BJ (cell line): ENCODE measurements around the gene SLC26A11. TPM values are rescaled to one million over a fixed set of nuclear protein-coding genes. Genes with fewer than 3 reads are reported as not detected.

Experiments used
- CTCF ChIA-PET: fragments of 350-600 bp; formaldehyde crosslinking; extraction: SDS; loops from one replicate; lab custom pipeline; 2021; ENCODE audit warnings: antibody characterized with exemption, inconsistent platforms; lab: Yijun Ruan, JAX
- POLR2A ChIA-PET: fragments of 300-600 bp; sonication (Branson Sonifier 250); formaldehyde crosslinking; extraction: SDS; loops from one replicate; lab custom pipeline; 2021; ENCODE audit warnings: antibody characterized with exemption; lab: Charles Lee
- DNase-seq: peaks from one replicate; pipeline ENCODE4 v3.0.0-alpha.2; 2011; ENCODE audit warnings: low read depth
- H3K27me3 ChIP-seq: 2 replicates; pipeline ENCODE4 v1.6.0; 2011; ENCODE audit warnings: low read length; ENCODE audit not compliant: control insufficient read depth, insufficient read depth
- H3K36me3 ChIP-seq: 2 replicates; pipeline ENCODE4 v1.5.1; 2011; ENCODE audit warnings: low read length; ENCODE audit not compliant: control insufficient read depth, insufficient read depth
- H3K4me3 ChIP-seq: 2 replicates; pipeline ENCODE4 v1.5.1; 2011; ENCODE audit warnings: low read depth, mild to moderate bottlenecking, control low read depth, low read length
- polyA plus RNA-seq: library from polyadenylated mRNA; depleted of rRNA; stranded (reverse); fragments of >200 nt; gene quantifications from 2 replicates; pipeline ENCODE4 v1.2.3, GENCODE V29; 2011
- TF ChIP-seq, protein P1 (sequence below): IDR thresholded peaks from 2 replicates; pipeline ENCODE4 v1.5.1; 2011; ENCODE audit warnings: low read depth, mild to moderate bottlenecking, control low read depth, inconsistent platforms, low read length, moderate library complexity; ENCODE audit not compliant: insufficient read depth

Gene SLC26A11
- polyA plus RNA-seq, 1 experiment: 17.1 TPM

DNA sequence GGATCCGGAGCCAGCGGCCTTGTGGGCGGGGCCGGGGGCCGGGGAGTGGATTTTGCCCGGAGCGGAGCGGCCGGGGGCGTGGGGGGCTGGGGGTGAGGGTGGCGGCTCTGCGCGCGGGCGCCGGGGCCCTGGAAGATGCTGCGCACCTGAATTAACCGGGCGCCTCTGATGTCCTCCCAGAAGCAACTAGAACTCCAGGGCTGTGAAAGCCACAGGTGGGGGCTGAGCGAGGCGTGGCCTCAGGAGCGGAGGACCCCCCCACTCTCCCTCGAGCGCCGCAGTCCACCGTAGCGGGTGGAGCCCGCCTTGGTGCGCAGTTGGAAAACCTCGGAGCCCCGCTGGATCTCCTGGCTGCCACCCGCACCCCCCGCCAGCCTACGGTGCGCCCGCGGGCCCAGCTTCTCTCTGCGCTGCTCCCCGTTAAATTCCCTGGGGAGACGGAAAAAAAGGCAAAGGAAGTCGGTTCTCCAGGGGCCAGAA is 549 bp downstream of the SLC26A11 start:
- TF ChIP-seq, protein P1, sequence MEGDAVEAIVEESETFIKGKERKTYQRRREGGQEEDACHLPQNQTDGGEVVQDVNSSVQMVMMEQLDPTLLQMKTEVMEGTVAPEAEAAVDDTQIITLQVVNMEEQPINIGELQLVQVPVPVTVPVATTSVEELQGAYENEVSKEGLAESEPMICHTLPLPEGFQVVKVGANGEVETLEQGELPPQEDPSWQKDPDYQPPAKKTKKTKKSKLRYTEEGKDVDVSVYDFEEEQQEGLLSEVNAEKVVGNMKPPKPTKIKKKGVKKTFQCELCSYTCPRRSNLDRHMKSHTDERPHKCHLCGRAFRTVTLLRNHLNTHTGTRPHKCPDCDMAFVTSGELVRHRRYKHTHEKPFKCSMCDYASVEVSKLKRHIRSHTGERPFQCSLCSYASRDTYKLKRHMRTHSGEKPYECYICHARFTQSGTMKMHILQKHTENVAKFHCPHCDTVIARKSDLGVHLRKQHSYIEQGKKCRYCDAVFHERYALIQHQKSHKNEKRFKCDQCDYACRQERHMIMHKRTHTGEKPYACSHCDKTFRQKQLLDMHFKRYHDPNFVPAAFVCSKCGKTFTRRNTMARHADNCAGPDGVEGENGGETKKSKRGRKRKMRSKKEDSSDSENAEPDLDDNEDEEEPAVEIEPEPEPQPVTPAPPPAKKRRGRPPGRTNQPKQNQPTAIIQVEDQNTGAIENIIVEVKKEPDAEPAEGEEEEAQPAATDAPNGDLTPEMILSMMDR: no peak
- no peaks in the 10 kb centered on the region for H3K27me3 ChIP-seq
- ChIA-PET POLR2A (interaction anchor here (0.6 kb wide), 2 partner anchors 22 to 50 kb away, joined by 3 to 12 read pairs; no protein-coding TSS in a partner anchor), CTCF (no interaction called here)
- H3K4me3 ChIP-seq: peak overlapping the region; percentile 87
- peaks cover 16% of the 10 kb centered on the region for H3K36me3 ChIP-seq
- DNase-seq: no peak

DNA sequence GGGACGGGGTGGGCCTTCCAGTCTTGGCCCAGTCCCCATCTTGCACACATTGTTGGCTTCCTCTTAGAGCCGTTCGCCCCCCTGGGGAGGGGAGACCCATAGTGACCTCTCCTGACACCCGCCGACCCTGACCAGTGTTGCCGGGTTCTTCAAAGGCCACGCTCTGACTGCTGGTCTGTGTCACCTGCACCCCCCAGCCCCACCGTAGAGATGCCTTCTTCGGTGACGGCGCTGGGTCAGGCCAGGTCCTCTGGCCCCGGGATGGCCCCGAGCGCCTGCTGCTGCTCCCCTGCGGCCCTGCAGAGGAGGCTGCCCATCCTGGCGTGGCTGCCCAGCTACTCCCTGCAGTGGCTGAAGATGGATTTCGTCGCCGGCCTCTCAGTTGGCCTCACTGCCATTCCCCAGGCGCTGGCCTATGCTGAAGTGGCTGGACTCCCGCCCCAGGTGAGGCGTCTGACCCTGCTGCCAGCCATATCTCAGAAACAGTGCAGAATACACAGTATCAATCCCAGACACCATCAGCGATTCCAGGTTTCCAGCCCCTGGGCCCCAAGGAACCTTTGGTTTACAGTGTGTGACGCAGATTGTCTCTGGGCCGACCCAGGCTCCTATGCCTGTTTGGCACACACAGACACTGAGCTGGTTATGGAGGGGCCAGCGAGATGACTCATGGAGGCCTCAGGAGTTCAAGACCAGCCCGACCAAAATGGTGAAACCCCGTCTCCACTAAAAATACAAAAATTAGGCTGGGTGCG is 1.3 kb downstream of the SLC26A11 start:
- ChIA-PET POLR2A (no interaction called here), CTCF (no interaction called here)
- TF ChIP-seq, protein P1: no peak
- no peaks in the 10 kb centered on the region for H3K27me3 ChIP-seq
- peak overlapping the region; percentile 87 for H3K4me3 ChIP-seq
- H3K36me3 ChIP-seq: peaks cover 14% of the 10 kb centered on the region
- no peak for DNase-seq

DNA sequence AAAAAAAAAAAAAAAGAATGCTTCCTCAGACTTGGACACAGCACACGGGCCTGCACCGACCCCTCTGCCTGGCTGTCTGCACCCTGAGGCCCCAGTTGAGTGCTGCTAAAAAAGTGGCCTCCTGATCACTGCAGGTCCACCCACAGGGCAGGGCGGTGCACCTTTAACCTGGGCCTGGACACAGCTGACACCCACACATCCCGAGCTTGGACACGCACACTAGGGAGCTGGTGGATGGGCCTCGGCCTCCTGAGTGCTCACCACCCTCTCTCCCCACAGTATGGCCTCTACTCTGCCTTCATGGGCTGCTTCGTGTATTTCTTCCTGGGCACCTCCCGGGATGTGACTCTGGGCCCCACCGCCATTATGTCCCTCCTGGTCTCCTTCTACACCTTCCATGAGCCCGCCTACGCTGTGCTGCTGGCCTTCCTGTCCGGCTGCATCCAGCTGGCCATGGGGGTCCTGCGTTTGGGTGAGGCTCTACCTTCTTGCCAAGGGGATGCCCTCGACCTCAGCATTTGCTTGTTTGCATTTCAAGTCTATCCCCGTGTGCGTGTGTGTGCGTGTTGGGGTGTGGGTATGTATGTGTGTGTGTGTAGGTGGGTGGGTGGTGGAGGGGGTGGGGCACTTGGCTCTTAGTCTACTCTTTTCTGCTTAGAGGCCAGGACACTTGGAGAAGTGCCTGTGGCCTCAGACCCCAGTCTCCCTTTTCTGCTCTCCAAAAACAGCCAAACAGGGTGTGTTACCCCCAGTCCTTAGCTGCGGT is 2.3 kb downstream of the SLC26A11 start:
- POLR2A ChIA-PET: no interaction called here

DNA sequence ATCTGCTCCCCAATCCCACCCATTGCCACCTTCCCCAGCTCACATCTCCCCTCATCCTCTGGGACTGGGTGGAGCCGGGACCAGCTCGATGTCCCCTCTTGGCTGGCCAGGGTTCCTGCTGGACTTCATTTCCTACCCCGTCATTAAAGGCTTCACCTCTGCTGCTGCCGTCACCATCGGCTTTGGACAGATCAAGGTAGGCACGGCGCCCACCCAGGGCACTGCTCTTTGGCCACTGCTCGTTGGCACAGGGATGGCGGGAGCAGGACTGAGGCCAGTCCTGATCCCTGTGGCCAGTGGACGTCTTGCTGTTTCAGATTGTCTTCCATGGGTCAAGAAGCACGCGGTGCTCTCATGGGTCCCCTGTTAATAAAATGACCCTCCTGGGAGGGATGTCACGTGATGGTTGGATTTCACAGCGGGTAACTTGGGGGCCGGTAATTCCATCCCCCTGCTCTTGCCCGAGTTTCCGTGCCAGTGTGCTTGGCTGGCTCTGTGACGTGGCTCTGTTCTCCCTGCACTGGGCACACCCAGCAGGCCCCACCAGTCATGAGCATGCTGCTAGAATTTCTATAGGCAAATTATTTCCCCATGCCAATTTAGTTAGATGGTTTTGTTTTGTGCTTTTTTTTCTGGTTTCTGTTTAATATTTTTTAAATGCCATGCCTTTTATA is 3.1 kb downstream of the SLC26A11 start:
- POLR2A ChIA-PET: no interaction called here
- no peak for DNase-seq
- CTCF ChIA-PET: no interaction called here
- TF ChIP-seq, protein P1: no peak
- no peak overlapping the region for H3K4me3 ChIP-seq
- no peaks in the 10 kb centered on the region for H3K27me3 ChIP-seq
- H3K36me3 ChIP-seq: peaks cover 8% of the 10 kb centered on the region

More for the DNA sequence above, 2.3 kb downstream of the SLC26A11 start:
- no peaks in the 10 kb centered on the region for H3K27me3 ChIP-seq
- DNase-seq: no peak
- TF ChIP-seq, protein P1: no peak
- H3K4me3 ChIP-seq: no peak overlapping the region
- CTCF ChIA-PET: no interaction called here
- peaks cover 8% of the 10 kb centered on the region for H3K36me3 ChIP-seq
